ENCODE measurements around the gene SCRN2. TPM values are rescaled to one million over a fixed set of nuclear protein-coding genes. Genes with fewer than 3 reads are reported as not detected.

Gene SCRN2
- total RNA-seq, 1 experiment from 2014 or later, result 50.8 TPM

DNA sequence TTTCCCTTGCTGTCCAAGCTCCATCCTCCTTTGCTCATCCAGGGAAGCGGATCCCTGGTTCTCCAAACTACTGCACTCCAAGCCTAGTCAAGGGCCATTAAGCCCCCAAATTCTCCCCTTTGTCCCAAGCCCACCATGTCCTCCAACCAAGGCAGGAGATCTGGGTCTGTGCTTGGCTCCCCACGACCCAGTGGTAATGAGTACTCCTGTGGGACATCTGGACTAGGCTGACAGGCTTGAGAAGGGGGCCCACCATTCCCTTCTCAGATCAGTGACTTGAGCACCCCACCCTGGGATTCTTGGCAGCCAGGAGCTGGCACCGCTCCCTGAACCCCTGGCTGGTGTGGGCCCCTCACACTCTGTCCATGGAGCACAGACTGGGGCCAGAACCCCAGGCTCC, 36.6 kb downstream of the SCRN2 start:
- no peak for ATAC-seq
- H3K27ac Mint-ChIP-seq, result no peak overlapping the region
- ChIA-PET CTCF (interaction anchor here (1.1 to 1.3 kb wide), 2 partner anchors 14 to 43 kb away, joined by 3 read pairs; no protein-coding TSS in a partner anchor), POLR2A (interaction anchor here (0.5 kb wide), 1 partner anchor 54 kb away, joined by 3 read pairs; no protein-coding TSS in a partner anchor)
- H3K4me1 Mint-ChIP-seq, result no peaks in the 10 kb centered on the region
- peaks cover 2% of the 10 kb centered on the region; the same call in 1 of the 2 replicates for H3K27me3 Mint-ChIP-seq (ENCODE audit: low read depth)
- H3K36me3 Mint-ChIP-seq, result no peaks in the 10 kb centered on the region
- DNase-seq (ENCODE audit: low spot score), result no peak
- no peak overlapping the region for H3K4me3 Mint-ChIP-seq
- TF ChIP-seq, protein P1, sequence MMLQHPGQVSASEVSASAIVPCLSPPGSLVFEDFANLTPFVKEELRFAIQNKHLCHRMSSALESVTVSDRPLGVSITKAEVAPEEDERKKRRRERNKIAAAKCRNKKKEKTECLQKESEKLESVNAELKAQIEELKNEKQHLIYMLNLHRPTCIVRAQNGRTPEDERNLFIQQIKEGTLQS (CRISPR knock-in tag; conservative IDR thresholded peaks at IDR 0.05), result no peak
- TF ChIP-seq, protein P2, sequence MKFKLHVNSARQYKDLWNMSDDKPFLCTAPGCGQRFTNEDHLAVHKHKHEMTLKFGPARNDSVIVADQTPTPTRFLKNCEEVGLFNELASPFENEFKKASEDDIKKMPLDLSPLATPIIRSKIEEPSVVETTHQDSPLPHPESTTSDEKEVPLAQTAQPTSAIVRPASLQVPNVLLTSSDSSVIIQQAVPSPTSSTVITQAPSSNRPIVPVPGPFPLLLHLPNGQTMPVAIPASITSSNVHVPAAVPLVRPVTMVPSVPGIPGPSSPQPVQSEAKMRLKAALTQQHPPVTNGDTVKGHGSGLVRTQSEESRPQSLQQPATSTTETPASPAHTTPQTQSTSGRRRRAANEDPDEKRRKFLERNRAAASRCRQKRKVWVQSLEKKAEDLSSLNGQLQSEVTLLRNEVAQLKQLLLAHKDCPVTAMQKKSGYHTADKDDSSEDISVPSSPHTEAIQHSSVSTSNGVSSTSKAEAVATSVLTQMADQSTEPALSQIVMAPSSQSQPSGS (CRISPR knock-in tag; IDR thresholded peaks at IDR 0.05; ENCODE audit: borderline replicate concordance, low read depth), result no peak
- TF ChIP-seq GABPB1 (CRISPR knock-in tag; IDR thresholded peaks at IDR 0.05) (no peak), GTF2I (CRISPR knock-in tag; conservative IDR thresholded peaks at IDR 0.05) (no peak), HMGA2 (CRISPR knock-in tag; IDR thresholded peaks at IDR 0.05) (no peak), FOXP1 (CRISPR knock-in tag; IDR thresholded peaks at IDR 0.05; ENCODE audit: borderline replicate concordance) (no peak), CREM (CRISPR knock-in tag; IDR thresholded peaks at IDR 0.05) (no peak), NR1H2 (CRISPR knock-in tag; IDR thresholded peaks at IDR 0.05) (no peak), ZNF416 (CRISPR knock-in tag; IDR thresholded peaks at IDR 0.05) (no peak)
- TF ChIP-seq, protein P3, sequence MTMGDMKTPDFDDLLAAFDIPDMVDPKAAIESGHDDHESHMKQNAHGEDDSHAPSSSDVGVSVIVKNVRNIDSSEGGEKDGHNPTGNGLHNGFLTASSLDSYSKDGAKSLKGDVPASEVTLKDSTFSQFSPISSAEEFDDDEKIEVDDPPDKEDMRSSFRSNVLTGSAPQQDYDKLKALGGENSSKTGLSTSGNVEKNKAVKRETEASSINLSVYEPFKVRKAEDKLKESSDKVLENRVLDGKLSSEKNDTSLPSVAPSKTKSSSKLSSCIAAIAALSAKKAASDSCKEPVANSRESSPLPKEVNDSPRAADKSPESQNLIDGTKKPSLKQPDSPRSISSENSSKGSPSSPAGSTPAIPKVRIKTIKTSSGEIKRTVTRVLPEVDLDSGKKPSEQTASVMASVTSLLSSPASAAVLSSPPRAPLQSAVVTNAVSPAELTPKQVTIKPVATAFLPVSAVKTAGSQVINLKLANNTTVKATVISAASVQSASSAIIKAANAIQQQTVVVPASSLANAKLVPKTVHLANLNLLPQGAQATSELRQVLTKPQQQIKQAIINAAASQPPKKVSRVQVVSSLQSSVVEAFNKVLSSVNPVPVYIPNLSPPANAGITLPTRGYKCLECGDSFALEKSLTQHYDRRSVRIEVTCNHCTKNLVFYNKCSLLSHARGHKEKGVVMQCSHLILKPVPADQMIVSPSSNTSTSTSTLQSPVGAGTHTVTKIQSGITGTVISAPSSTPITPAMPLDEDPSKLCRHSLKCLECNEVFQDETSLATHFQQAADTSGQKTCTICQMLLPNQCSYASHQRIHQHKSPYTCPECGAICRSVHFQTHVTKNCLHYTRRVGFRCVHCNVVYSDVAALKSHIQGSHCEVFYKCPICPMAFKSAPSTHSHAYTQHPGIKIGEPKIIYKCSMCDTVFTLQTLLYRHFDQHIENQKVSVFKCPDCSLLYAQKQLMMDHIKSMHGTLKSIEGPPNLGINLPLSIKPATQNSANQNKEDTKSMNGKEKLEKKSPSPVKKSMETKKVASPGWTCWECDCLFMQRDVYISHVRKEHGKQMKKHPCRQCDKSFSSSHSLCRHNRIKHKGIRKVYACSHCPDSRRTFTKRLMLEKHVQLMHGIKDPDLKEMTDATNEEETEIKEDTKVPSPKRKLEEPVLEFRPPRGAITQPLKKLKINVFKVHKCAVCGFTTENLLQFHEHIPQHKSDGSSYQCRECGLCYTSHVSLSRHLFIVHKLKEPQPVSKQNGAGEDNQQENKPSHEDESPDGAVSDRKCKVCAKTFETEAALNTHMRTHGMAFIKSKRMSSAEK (CRISPR knock-in tag; IDR thresholded peaks at IDR 0.05; ENCODE audit: borderline replicate concordance), result no peak
- TF ChIP-seq, protein P4, sequence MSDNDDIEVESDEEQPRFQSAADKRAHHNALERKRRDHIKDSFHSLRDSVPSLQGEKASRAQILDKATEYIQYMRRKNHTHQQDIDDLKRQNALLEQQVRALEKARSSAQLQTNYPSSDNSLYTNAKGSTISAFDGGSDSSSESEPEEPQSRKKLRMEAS (CRISPR knock-in tag; IDR thresholded peaks at IDR 0.05), result no peak
- TF ChIP-seq, protein P5, sequence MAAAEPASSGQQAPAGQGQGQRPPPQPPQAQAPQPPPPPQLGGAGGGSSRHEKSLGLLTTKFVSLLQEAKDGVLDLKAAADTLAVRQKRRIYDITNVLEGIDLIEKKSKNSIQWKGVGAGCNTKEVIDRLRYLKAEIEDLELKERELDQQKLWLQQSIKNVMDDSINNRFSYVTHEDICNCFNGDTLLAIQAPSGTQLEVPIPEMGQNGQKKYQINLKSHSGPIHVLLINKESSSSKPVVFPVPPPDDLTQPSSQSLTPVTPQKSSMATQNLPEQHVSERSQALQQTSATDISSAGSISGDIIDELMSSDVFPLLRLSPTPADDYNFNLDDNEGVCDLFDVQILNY (CRISPR knock-in tag; IDR thresholded peaks at IDR 0.05), result no peak
- TF ChIP-seq, protein P6, sequence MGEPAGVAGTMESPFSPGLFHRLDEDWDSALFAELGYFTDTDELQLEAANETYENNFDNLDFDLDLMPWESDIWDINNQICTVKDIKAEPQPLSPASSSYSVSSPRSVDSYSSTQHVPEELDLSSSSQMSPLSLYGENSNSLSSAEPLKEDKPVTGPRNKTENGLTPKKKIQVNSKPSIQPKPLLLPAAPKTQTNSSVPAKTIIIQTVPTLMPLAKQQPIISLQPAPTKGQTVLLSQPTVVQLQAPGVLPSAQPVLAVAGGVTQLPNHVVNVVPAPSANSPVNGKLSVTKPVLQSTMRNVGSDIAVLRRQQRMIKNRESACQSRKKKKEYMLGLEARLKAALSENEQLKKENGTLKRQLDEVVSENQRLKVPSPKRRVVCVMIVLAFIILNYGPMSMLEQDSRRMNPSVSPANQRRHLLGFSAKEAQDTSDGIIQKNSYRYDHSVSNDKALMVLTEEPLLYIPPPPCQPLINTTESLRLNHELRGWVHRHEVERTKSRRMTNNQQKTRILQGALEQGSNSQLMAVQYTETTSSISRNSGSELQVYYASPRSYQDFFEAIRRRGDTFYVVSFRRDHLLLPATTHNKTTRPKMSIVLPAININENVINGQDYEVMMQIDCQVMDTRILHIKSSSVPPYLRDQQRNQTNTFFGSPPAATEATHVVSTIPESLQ (CRISPR knock-in tag; IDR thresholded peaks at IDR 0.05), result no peak
- TF ChIP-seq, protein P7, sequence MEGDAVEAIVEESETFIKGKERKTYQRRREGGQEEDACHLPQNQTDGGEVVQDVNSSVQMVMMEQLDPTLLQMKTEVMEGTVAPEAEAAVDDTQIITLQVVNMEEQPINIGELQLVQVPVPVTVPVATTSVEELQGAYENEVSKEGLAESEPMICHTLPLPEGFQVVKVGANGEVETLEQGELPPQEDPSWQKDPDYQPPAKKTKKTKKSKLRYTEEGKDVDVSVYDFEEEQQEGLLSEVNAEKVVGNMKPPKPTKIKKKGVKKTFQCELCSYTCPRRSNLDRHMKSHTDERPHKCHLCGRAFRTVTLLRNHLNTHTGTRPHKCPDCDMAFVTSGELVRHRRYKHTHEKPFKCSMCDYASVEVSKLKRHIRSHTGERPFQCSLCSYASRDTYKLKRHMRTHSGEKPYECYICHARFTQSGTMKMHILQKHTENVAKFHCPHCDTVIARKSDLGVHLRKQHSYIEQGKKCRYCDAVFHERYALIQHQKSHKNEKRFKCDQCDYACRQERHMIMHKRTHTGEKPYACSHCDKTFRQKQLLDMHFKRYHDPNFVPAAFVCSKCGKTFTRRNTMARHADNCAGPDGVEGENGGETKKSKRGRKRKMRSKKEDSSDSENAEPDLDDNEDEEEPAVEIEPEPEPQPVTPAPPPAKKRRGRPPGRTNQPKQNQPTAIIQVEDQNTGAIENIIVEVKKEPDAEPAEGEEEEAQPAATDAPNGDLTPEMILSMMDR (IDR thresholded peaks at IDR 0.05), result no peak
- H3K9me3 Mint-ChIP-seq, result no peaks in the 10 kb centered on the region
